Fibroblast of lung (primary cell): ENCODE data around the gene ZDHHC1.

ENCODE experiments used
- EZH2 ChIP-seq: IDR thresholded peaks from 2 replicates; pipeline ENCODE4 v1.5.1; 2012; ENCODE audit warnings: low read length, control low read depth, mild to moderate bottlenecking; ENCODE audit errors: missing control alignments
- TF ChIP-seq, protein P1 (sequence below), 2 donors: IDR thresholded peaks in 1 of 2; conservative IDR thresholded peaks in 1 of 2; 1 replicate in 1 of 2; 2 replicates in 1 of 2; pipeline ENCODE4 v1.5.1; 2011 to 2012; ENCODE audit warnings: low read length in 2 of 2, control low read depth in 1 of 2, inconsistent platforms in 1 of 2, low read depth in 1 of 2, mild to moderate bottlenecking in 1 of 2

DNA sequence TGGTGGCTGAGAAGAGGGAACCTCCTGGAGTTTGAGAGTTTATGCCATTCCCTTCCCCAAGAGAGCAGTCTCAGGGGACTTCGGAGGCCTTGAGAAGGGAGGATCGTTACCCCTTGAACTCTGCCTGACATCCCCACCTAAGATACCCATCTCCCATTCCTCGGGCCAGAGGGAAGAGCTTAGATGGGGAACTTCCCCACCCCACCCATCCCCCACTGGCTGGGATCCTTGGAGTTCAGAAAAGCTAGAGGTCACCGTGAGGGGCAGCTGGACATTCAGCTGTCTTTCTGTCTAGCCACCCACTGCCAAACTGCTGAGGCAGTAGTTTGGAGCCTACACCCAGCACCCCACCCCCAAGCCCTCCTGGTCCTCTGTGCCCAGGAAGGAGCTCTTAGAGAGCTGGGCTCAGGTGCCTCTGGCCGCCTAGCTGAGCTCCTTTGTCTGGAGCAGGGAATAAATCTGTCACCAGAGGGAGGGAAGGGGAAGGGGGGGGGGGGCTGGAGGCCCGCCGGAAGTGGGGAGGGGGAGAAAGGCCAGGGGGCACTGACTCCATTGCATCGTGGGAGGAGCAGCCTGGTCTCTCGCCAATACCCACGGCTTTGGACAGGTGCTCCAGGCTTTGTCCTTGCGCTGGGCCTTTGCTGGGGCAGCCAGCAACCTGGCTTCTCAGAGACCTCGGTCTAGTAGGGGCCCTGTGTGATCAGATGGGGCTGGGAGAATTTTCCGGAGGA lies 15.7 kb upstream of the ZDHHC1 start:
- TF ChIP-seq, protein P1, sequence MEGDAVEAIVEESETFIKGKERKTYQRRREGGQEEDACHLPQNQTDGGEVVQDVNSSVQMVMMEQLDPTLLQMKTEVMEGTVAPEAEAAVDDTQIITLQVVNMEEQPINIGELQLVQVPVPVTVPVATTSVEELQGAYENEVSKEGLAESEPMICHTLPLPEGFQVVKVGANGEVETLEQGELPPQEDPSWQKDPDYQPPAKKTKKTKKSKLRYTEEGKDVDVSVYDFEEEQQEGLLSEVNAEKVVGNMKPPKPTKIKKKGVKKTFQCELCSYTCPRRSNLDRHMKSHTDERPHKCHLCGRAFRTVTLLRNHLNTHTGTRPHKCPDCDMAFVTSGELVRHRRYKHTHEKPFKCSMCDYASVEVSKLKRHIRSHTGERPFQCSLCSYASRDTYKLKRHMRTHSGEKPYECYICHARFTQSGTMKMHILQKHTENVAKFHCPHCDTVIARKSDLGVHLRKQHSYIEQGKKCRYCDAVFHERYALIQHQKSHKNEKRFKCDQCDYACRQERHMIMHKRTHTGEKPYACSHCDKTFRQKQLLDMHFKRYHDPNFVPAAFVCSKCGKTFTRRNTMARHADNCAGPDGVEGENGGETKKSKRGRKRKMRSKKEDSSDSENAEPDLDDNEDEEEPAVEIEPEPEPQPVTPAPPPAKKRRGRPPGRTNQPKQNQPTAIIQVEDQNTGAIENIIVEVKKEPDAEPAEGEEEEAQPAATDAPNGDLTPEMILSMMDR (conservative IDR thresholded peaks at IDR 0.05 in 1 of 2, IDR thresholded peaks at IDR 0.05 in 1 of 2; ENCODE audit: low read depth in 1 of 2, low read length in 2 of 2), result no peak
- no peak for TF ChIP-seq EZH2
